Right cardiac atrium (tissue), 5 donors: ENCODE data around the gene HSPA4L. TPM values are rescaled to one million over a fixed set of nuclear protein-coding genes. Genes with fewer than 3 reads are reported as not detected.
A peak's percentile ranks its signal among the peaks of the same experiment; 100 is the strongest.

Experiments
- ATAC-seq, 2 donors: fragments of 200-7000 bp; cut with Tn5 transposase; one replicate each; pipeline versions ENCODE4 v1.8.0 to v1.9.1; 2020; ENCODE audit warnings: moderate library complexity in 2 of 2, mild to moderate bottlenecking in 1 of 2
- DNase-seq, 3 donors: peaks; one replicate each; pipeline ENCODE4 v3.0.0-alpha.2; 2020
- H3K27ac ChIP-seq: one replicate; pipeline ENCODE4 v1.5.1; 2013; ENCODE audit warnings: mild to moderate bottlenecking, low read length, control low read depth, moderate library complexity
- H3K27me3 ChIP-seq: one replicate; pipeline ENCODE4 v1.6.1; 2013; ENCODE audit not compliant: control insufficient read depth, insufficient read depth
- H3K4me1 ChIP-seq: one replicate; pipeline ENCODE4 v1.6.1; 2013; ENCODE audit warnings: low read length; ENCODE audit not compliant: control insufficient read depth, insufficient read depth
- H3K4me3 ChIP-seq: one replicate; pipeline ENCODE4 v1.5.1; 2013; ENCODE audit warnings: low read length, control low read depth
- H3K9me3 ChIP-seq: one replicate; pipeline ENCODE4 v1.6.1; 2013; ENCODE audit warnings: low read length; ENCODE audit not compliant: control insufficient read depth
- WGBS: extraction: QIAGEN DNeasy Blood & Tissue Kit; methylation state at CpG from one replicate; pipeline ENCODE4 v1.1.7; 2013; 5-methylcytosine and 5-hydroxymethylcytosine counted together
- intact Hi-C, 4 donors: fragments of 100-400 bp; cut with DNase I; formaldehyde crosslinking; loops; one replicate each; pipeline versions ENCODE4 v1.11.0 to v1.14.0; 2022 to 2023
- polyA plus RNA-seq: library from polyadenylated mRNA; stranded (reverse); fragments of 200-250 nt; gene quantifications from one replicate; pipeline ENCODE4 v1.2.3, GENCODE V29; 2013
- total RNA-seq, 4 donors: library from RNA; stranded (reverse); fragmentation: NEBNext Ultra II Directional; extraction: Animal tissue kit (Norgen Biotek cat#: 25700); gene quantifications; one replicate each; pipeline ENCODE4 v1.2.1, GENCODE V29; 2021
- donor health status: healthy with polysubstance abuse.
- donor health status: DM: no; HTN: yes; CAD: no.
- donor health status: DM: no; HTN: no; CAD: no.
- donor health status: DM: no; HTN: yes; CAD: no; lungs with severe emphysema.
- donor health status: DM: yes; HTN: yes; CAD: no.

Gene HSPA4L
- total and polyA plus RNA-seq, 5 donors, result 2.1 to 12.4 (median 8.9) TPM

- no peak for ATAC-seq
- intact Hi-C loops, result loop anchor here in 1 of 4 donors (5.0 kb wide), 1 partner anchor 183 kb away; the partner anchor contains the start of genes ABHD18 and MFSD8
- H3K4me3 ChIP-seq, result no peak overlapping the region
Observed at GRCh38 chr4:127783955-127784770, 2.0 kb downstream of the HSPA4L start.

GRCh38 chr4:127788517-127788916 is 6.4 kb downstream of the HSPA4L start:
- no peaks in the 10 kb centered on the region for H3K9me3 ChIP-seq
- no peak overlapping the region for H3K27ac ChIP-seq
- ATAC-seq, result peak in 1 of 2 donors; percentile 62
- peaks cover 1% of the 10 kb centered on the region for H3K4me1 ChIP-seq
- no peak overlapping the region for H3K4me3 ChIP-seq
- H3K27me3 ChIP-seq, result no peaks in the 10 kb centered on the region
- no peak for DNase-seq
- WGBS, result 89% methylated on average over 2 of the region's 2 CpGs
- intact Hi-C loops, result no loop called here

More at GRCh38 chr4:127783955-127784770, 2.0 kb downstream of the HSPA4L start:
- WGBS, result 84% methylated on average over 9 of the region's 9 CpGs
- Histone ChIP-seq H3K9me3 (no peaks in the 10 kb centered on the region), H3K27ac (no peak overlapping the region), H3K27me3 (no peaks in the 10 kb centered on the region), H3K4me1 (no peaks in the 10 kb centered on the region)
- no peak for DNase-seq

- no peak overlapping the region for H3K27ac ChIP-seq
- H3K4me3 ChIP-seq, result no peak overlapping the region
- no peaks in the 10 kb centered on the region for H3K9me3 ChIP-seq
- H3K27me3 ChIP-seq, result no peaks in the 10 kb centered on the region
- DNase-seq (no peak), ATAC-seq (no peak)
- intact Hi-C loops, result no loop called here
- 76% methylated on average over 1 of the region's 1 CpG for WGBS
- peaks cover 1% of the 10 kb centered on the region for H3K4me1 ChIP-seq
Observed at GRCh38 chr4:127791391-127791790, 9.3 kb downstream of the HSPA4L start.

DNA sequence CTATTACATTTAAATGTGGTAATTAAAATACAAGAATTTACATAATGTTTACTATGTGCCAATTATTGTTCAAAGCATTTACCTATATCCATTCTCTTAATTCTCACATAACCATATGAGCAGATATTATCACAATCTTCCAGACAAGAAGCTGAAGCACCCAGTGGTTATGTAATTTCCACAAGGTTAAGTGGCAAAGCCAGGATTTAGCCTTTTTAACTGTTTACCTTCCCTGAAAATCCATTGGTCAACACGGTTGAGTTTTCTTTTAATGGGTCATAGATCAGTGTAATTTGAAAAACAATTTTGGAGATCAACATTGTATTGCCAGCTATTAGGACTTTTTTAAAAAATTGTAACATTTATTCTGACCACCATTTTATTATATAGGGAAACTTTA is 11.4 kb downstream of the HSPA4L start:
- H3K27ac ChIP-seq, result no peak overlapping the region
- H3K4me1 ChIP-seq, result peaks cover 1% of the 10 kb centered on the region
- intact Hi-C loops, result no loop called here
- no peak for ATAC-seq
- no peaks in the 10 kb centered on the region for H3K27me3 ChIP-seq
- DNase-seq, result no peak
- no peak overlapping the region for H3K4me3 ChIP-seq
- 77% methylated on average over 1 of the region's 1 CpG for WGBS
- H3K9me3 ChIP-seq, result no peaks in the 10 kb centered on the region

GRCh38 chr4:127799711-127800110 is 17.6 kb downstream of the HSPA4L start:
- intact Hi-C loops, result no loop called here
- H3K27ac ChIP-seq, result no peak overlapping the region
- no peaks in the 10 kb centered on the region for H3K27me3 ChIP-seq
- no peak overlapping the region for H3K4me3 ChIP-seq
- no peaks in the 10 kb centered on the region for H3K4me1 ChIP-seq
- no peak for DNase-seq
- no peaks in the 10 kb centered on the region for H3K9me3 ChIP-seq
- no peak for ATAC-seq

- Histone ChIP-seq H3K9me3 (no peaks in the 10 kb centered on the region), H3K27me3 (no peaks in the 10 kb centered on the region), H3K4me1 (no peaks in the 10 kb centered on the region), H3K27ac (no peak overlapping the region), H3K4me3 (no peak overlapping the region)
- intact Hi-C loops, result no loop called here
- WGBS, result 82% methylated on average over 6 of the region's 6 CpGs
- ATAC-seq (no peak), DNase-seq (no peak)
Observed at GRCh38 chr4:127809173-127809800, 27.2 kb downstream of the HSPA4L start.

- Histone ChIP-seq H3K4me1 (no peaks in the 10 kb centered on the region), H3K4me3 (no peak overlapping the region), H3K27ac (no peak overlapping the region), H3K9me3 (no peaks in the 10 kb centered on the region), H3K27me3 (no peaks in the 10 kb centered on the region)
- intact Hi-C loops, result no loop called here
- no peak for DNase-seq
- WGBS, result 94% methylated on average over 3 of the region's 3 CpGs
- no peak for ATAC-seq
Observed at GRCh38 chr4:127810551-127810950, 28.4 kb downstream of the HSPA4L start.

GRCh38 chr4:127822430-127822829 is 40.3 kb downstream of the HSPA4L start:
- H3K27me3 ChIP-seq, result no peaks in the 10 kb centered on the region
- no peaks in the 10 kb centered on the region for H3K4me1 ChIP-seq
- no peak overlapping the region for H3K4me3 ChIP-seq
- intact Hi-C loops, result no loop called here
- no peak overlapping the region for H3K27ac ChIP-seq
- DNase-seq (no peak), ATAC-seq (no peak)
- H3K9me3 ChIP-seq, result no peaks in the 10 kb centered on the region
- WGBS, result 52% methylated on average over 2 of the region's 2 CpGs

- Histone ChIP-seq H3K27ac (no peak overlapping the region), H3K4me1 (no peaks in the 10 kb centered on the region), H3K27me3 (no peaks in the 10 kb centered on the region), H3K9me3 (no peaks in the 10 kb centered on the region), H3K4me3 (no peak overlapping the region)
- 89% methylated on average over 2 of the region's 2 CpGs for WGBS
- DNase-seq, result no peak
- intact Hi-C loops, result no loop called here
- ATAC-seq, result no peak
Observed at GRCh38 chr4:127828121-127828520, 46.0 kb downstream of the HSPA4L start.

- ATAC-seq (no peak), DNase-seq (no peak)
- H3K27ac ChIP-seq, result no peak overlapping the region
- intact Hi-C loops, result no loop called here
- H3K9me3 ChIP-seq, result no peaks in the 10 kb centered on the region
- H3K27me3 ChIP-seq, result no peaks in the 10 kb centered on the region
- no peaks in the 10 kb centered on the region for H3K4me1 ChIP-seq
- no peak overlapping the region for H3K4me3 ChIP-seq
Observed at GRCh38 chr4:127829014-127829413, 46.9 kb downstream of the HSPA4L start.

GRCh38 chr4:127832585-127832984 is 50.5 kb downstream of the HSPA4L start:
- ATAC-seq, result no peak

More at GRCh38 chr4:127832585-127832984, 50.5 kb downstream of the HSPA4L start:
- intact Hi-C loops, result no loop called here
- Histone ChIP-seq H3K9me3 (no peaks in the 10 kb centered on the region), H3K27me3 (no peaks in the 10 kb centered on the region), H3K27ac (no peak overlapping the region), H3K4me1 (no peaks in the 10 kb centered on the region), H3K4me3 (no peak overlapping the region)
- 95% methylated on average over 4 of the region's 4 CpGs for WGBS
- no peak for DNase-seq
